ENCODE results near the gene LRP4. TPM values are rescaled to one million over a fixed set of nuclear protein-coding genes. Genes with fewer than 3 reads are reported as not detected.

LRP4 gene
- total RNA-seq, 2 donors from 2014 or later = 10.6 to 20.4 TPM

DNA sequence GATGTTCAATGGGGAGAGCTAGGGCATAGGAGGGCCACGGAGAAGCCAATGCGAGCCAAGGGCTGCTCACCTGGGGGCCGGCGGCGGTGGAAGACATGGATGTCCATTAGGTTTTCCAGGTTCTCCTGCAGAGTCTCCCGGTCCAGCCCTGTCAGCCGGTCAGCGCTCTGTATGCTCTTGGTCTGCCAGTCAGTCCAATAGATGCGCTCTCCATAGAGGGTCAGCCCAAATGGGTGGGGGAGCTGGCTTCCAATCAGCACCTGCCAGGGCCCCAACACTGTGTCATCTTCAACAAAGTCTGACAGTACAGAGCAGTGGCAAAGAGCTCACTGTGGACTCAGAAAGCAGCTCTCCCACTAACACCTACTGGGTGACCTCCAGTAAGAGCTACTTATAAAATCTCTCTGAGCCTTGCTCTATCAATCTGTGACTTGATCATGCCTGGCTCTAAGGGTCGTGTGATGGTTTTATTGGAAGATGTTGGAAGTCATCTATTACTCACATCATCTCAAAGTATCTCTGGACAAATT is 39.2 kb downstream of the LRP4 start:
- TF ChIP-seq POLR2A (IDR thresholded peaks at IDR 0.05) (no peak), CTCF (IDR thresholded peaks at IDR 0.05) (no peak)
- Histone ChIP-seq H3K27me3 (no peaks in the 10 kb centered on the region), H3K27ac (no peak overlapping the region), H3K36me3 (replicated peaks in 1 of 2; ENCODE audit: insufficient read depth in 1 of 2, low read depth in 2 of 2) (peaks cover 0 to 5% of the 10 kb centered on the region in 2 donors), H3K4me3 (no peak overlapping the region), H3K9me3 (no peaks in the 10 kb centered on the region), H3K4me1 (no peaks in the 10 kb centered on the region)
- WGBS, 2 donors = 93 to 94% methylated on average over 5 to 10 of the region's 10 CpGs
- intact Hi-C loops (cut with DNase I) = no loop called here
- ATAC-seq = no peak
- no peak for DNase-seq

DNA sequence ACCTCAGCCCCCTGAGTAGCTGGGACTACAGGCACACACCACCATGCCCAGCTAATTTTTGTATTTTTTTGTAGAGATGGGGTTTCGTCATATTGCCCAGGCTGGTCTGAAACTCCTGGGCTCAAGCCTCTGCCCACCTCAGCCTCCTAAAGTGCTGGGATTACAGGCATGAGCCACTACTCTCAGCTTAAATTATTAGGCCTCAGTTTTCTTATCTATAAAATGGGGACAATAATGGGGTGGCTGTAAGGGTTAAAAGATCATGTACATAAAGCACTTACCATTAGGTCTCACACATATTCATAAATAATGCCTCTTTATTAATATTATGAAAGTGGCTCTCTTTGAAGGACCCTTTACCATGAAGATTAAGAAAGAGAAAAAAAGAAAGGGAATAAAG is 40.8 kb downstream of the LRP4 start:
- WGBS, 2 donors = 73 to 100% methylated on average over 1 of the region's 1 CpG
- no peaks in the 10 kb centered on the region for H3K9me3 ChIP-seq
- peaks cover 0 to 7% of the 10 kb centered on the region in 2 donors for H3K36me3 ChIP-seq (replicated peaks in 1 of 2; ENCODE audit: insufficient read depth in 1 of 2, low read depth in 2 of 2)
- no peak overlapping the region for H3K4me3 ChIP-seq
- no peak for DNase-seq
- no peaks in the 10 kb centered on the region for H3K4me1 ChIP-seq
- no peak overlapping the region for H3K27ac ChIP-seq
- intact Hi-C loops (cut with DNase I) = no loop called here
- ATAC-seq = no peak
- no peaks in the 10 kb centered on the region for H3K27me3 ChIP-seq
- TF ChIP-seq POLR2A (IDR thresholded peaks at IDR 0.05) (no peak), CTCF (IDR thresholded peaks at IDR 0.05) (no peak)

GRCh38 chr11:46876471-46876870 is 41.9 kb downstream of the LRP4 start:
- WGBS, 2 donors = 90% methylated on average over 10 to 11 of the region's 11 CpGs
- H3K9me3 ChIP-seq = no peaks in the 10 kb centered on the region
- H3K36me3 ChIP-seq (replicated peaks in 1 of 2; ENCODE audit: insufficient read depth in 1 of 2, low read depth in 2 of 2) = peaks cover 0 to 7% of the 10 kb centered on the region in 2 donors
- no peak overlapping the region for H3K4me3 ChIP-seq
- ATAC-seq (no peak), DNase-seq (no peak)
- intact Hi-C loops (cut with DNase I) = no loop called here
- no peak for TF ChIP-seq CTCF (IDR thresholded peaks at IDR 0.05)
- no peak for TF ChIP-seq POLR2A (IDR thresholded peaks at IDR 0.05)
- H3K4me1 ChIP-seq = no peaks in the 10 kb centered on the region
- no peak overlapping the region for H3K27ac ChIP-seq
- H3K27me3 ChIP-seq = no peaks in the 10 kb centered on the region

- Histone ChIP-seq H3K9me3 (no peaks in the 10 kb centered on the region), H3K36me3 (replicated peaks in 1 of 2; ENCODE audit: insufficient read depth in 1 of 2, low read depth in 2 of 2) (peaks cover 0 to 7% of the 10 kb centered on the region in 2 donors), H3K27me3 (no peaks in the 10 kb centered on the region), H3K4me3 (no peak overlapping the region), H3K4me1 (no peaks in the 10 kb centered on the region), H3K27ac (no peak overlapping the region)
- DNase-seq (no peak), ATAC-seq (no peak)
- TF ChIP-seq POLR2A (IDR thresholded peaks at IDR 0.05) = no peak
- no peak for TF ChIP-seq CTCF (IDR thresholded peaks at IDR 0.05)
- intact Hi-C loops (cut with DNase I) = no loop called here
- WGBS, 2 donors = 85 to 92% methylated on average over 6 of the region's 6 CpGs
Observed at GRCh38 chr11:46874586-46874985, 43.8 kb downstream of the LRP4 start.

DNA sequence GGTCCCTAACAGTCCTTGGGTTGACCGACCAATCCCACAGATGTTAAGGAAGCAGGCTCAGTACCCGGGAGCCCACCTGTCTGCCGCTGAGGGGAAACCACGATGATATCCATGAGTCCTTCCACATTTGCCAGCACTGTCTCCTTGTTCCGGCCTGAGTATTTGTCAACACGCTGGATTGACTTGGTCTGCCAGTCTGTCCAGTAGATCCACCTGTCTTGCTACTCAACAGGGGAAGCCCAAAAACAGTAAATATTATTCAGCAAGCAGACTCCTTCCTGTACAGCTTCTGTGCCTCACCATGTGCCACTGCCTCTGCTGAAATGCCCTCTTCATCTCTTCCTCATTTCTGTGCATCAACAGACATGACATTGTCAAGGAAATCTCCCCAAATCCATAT is 49.4 kb downstream of the LRP4 start:
- DNase-seq (no peak), ATAC-seq (no peak)
- Histone ChIP-seq H3K4me3 (no peak overlapping the region), H3K27me3 (no peaks in the 10 kb centered on the region), H3K36me3 (replicated peaks in 1 of 2; ENCODE audit: insufficient read depth in 1 of 2, low read depth in 2 of 2) (peaks cover 0 to 18% of the 10 kb centered on the region in 2 donors), H3K27ac (no peak overlapping the region), H3K9me3 (no peaks in the 10 kb centered on the region), H3K4me1 (no peaks in the 10 kb centered on the region)
- 88 to 91% methylated on average over 6 of the region's 6 CpGs for WGBS, 2 donors
- TF ChIP-seq CTCF (IDR thresholded peaks at IDR 0.05) = no peak
- no peak for TF ChIP-seq POLR2A (IDR thresholded peaks at IDR 0.05)
- intact Hi-C loops (cut with DNase I) = no loop called here

All from body of pancreas (tissue), 4 donors.